SH-SY5Y (cell line): ENCODE data around the gene BTG1.

Experiments used
- GATA2 ChIP-seq: IDR thresholded peaks from 2 replicates; pipeline ENCODE4 v1.6.1; 2011; ENCODE audit warnings: mild to moderate bottlenecking, low read depth, low read length
- GATA3 ChIP-seq: IDR thresholded peaks from 2 replicates; pipeline ENCODE4 v1.6.1; 2011; ENCODE audit warnings: low read depth, mild to moderate bottlenecking, low read length, moderate library complexity

BTG1 gene

GRCh38 chr12:92158796-92159439, 13.3 kb upstream of the BTG1 start:
- TF ChIP-seq GATA3 (no peak), GATA2 (no peak)

GRCh38 chr12:92156704-92157395, 11.2 kb upstream of the BTG1 start:
- TF ChIP-seq GATA2 (no peak), GATA3 (no peak)

DNA sequence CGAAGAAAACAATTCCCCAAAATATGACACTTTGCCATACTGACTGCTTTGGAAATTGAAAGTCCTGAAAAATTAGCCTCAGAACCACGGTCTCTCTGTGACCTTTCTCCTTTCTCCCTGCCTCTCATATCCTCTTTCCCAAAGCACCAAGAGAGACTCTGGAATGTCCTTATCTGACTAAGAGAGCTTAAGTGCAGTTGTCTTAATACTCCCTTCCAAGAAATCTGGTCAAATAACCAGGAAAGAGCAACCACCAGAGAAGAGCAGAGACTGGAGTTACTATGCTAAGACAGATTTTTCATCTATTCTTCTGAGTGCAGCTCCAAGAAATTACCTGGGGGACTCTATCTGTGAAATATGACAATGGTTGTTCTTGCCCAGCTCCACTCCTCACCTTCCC, 10.5 kb upstream of the BTG1 start:
- no peak for TF ChIP-seq GATA3
- no peak for TF ChIP-seq GATA2

GRCh38 chr12:92155733-92156132, 10.1 kb upstream of the BTG1 start:
- no peak for TF ChIP-seq GATA2

- no peak for TF ChIP-seq GATA2
Measured at GRCh38 chr12:92151916-92152315, 6.3 kb upstream of the BTG1 start.

DNA sequence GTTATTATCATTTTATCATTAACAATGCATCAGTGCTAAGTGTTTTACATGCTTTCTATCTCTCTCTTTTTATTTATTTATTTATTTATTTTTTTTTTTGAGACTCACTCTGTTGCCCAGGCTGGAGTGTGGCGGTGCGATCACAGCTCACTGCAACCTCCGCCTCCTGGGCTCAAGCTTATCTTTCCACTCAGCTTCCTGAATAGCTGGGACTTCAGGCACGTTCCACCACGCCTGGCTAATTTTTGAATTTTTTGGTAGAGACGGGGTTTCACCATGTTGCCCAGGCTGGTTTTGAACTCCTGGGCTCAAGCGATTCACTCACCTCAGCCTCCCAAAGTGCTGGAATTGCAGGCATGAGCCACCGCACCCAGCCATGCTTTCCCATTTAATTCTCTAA, 3.9 kb upstream of the BTG1 start:
- TF ChIP-seq GATA3: no peak
- TF ChIP-seq GATA2: no peak

GRCh38 chr12:92147491-92147890, 1.8 kb upstream of the BTG1 start:
- TF ChIP-seq GATA2: no peak
- TF ChIP-seq GATA3: no peak

DNA sequence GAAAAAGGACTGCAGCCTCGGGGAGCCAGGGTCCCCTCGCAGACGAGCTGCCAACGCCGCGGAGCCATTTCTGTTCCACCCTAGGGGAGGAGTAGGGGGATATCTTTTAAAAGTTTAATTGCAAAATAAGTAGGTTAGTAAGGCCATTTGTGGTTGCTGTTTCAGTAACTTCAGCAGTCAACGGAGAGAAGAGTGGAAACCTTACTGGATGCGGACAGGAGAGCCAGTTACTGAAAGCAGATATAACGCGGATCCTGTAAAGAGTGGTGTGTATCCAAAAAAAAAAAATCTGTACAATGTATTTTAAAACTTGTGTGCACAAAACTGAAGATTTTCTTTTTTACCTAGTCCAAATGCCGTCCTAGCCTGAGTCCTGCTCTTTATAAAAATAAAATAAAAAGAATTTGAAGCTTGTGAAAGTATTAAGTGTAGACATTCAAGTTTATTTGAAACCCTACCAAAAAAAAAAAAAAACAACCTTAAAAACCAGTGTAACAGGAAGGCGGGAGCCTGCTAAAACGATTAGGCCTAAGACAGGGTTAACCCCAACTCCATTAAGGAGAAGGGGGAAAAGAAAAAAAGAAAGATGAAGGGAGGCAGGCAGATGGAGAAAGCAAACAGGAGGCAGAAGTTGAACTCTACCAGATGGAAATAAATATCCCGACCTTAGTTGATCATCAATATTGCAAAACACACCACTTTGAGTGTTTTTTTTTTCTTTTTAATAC, 1.0 kb upstream of the BTG1 start:
- TF ChIP-seq GATA2 (no peak; the same call in 1 of the 2 replicates), GATA3 (no peak)

DNA sequence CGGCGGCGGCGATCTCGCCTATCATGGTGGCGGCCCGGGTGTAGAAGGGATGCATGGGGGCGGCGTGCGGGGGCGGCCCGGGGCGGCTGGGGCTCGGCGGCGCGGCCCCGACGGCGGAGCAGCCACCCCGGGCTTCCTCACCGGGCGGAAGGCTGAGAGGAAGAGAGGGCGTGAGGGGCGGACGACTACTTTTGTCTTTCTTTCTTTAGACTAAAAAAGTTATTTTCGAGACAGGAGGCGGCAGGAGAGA, 240 bp downstream of the BTG1 start:
- no peak for TF ChIP-seq GATA3
- no peak for TF ChIP-seq GATA2

- TF ChIP-seq GATA3 (no peak), GATA2 (no peak)
Measured at GRCh38 chr12:92144631-92145480, 790 bp downstream of the BTG1 start.

DNA sequence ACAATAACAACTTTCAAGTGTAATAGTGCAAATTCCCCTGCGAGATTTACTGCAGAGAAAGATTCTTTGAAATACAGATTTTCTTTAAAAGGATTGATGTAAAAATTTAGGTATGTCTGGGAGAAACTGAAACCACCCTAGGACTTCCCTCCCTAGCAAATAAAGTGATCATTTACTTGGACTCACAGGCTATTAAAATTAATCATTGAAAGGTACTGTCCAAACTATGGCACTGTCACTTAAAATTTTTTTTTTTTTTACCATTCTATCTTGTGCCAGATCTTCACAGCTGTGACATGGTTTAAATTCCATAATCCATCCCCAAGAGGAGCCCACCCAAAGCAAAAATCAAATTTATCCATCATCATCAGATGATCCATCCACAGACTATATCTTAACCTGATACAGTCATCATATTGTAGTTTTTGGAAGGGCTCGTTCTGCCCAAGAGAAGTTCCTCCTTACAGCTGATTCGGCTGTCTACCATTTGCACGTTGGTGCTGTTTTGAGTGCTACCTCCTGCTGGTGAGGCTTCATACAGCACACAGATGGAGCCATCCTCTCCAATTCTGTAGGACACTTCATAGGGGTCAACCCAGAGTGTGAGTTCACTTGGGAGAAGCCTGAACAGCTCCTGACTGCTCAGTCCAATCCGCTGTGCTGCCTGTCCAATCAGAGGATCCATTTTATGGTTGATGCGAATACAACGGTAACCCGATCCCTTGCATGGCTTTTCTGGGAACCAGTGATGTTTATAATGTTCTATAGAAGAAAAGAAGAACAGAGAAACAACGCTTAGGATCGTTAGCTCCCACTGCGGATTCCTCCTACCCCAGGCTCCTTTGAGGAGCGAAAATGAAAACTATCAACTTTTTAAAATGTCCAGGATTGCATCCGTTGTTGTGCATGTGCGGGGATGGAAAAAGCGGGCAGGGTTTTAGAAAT, 1.7 kb downstream of the BTG1 start:
- TF ChIP-seq GATA2 (peak; percentile 69; the same call in 1 of the 2 replicates), GATA3 (peak; percentile 40; the same call in 1 of the 2 replicates)

DNA sequence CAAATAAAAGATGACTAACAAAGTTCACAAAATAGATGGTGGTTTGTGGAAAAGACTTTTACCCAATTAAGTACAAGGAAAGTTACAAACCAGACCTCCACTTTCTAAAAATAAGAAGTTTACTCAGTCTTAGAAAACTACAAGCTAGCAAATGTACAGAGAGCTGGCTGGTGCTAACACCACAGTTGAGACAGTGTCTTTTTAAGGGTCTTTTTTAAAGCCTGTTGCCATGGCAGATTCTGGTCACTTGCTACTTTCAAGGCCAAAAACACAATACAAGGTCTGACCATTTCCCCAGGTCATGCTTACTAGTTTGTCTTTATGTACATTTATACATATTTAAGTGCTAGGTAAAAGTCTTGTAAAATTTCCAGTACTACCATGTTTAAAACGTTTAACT, 2.4 kb downstream of the BTG1 start:
- TF ChIP-seq GATA2: no peak

DNA sequence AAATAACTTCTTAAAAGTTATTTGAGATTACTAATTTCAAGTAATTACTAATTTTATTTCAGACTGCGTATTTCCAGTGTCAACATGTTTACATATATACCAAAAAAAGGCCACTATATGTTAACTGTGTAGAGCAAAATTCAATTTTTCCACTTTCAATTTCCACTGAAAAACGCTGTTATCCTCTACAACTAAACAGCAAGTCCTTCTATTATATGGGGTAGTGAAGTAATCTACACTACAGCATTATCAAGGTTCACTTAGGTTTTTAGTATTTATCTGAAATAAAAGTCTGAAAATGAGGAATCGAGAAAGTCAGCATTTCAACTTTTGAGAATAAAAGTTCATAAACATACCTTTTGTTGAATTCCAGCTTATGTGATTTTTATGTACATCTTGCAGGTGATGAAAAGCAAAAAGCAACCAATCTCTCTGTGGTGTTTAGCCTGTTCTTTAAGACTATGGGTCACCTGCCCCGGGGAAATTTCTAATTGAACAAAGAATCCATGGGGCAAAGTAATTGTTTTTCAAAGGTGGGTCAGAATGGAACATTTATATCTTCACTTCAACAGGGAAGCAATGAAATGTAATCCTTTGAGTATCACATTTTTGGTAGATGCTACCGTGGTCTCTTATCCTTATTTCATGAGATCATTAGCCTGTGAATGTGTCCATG, 3.3 kb downstream of the BTG1 start:
- no peak for TF ChIP-seq GATA2
- no peak for TF ChIP-seq GATA3
